GM12875 (cell line): ENCODE measurements around the gene FNDC3B.

Experiments
- H3K4me3 ChIP-seq: one replicate; pipeline ENCODE4 v1.5.1; 2011; ENCODE audit warnings: low read depth, low read length, control low read depth
- TF ChIP-seq, protein P1 (sequence below): IDR thresholded peaks from 2 replicates; pipeline ENCODE4 v1.5.1; 2011; ENCODE audit warnings: low read depth, mild to moderate bottlenecking, control low read depth, inconsistent platforms, low read length, moderate library complexity, borderline replicate concordance; ENCODE audit not compliant: insufficient read depth

Gene FNDC3B

GRCh38 chr3:172375206-172375850 is 335.9 kb downstream of the FNDC3B start:
- no peak overlapping the region for H3K4me3 ChIP-seq

GRCh38 chr3:172376402-172376801 is 337.0 kb downstream of the FNDC3B start:
- no peak overlapping the region for H3K4me3 ChIP-seq
- TF ChIP-seq, protein P1, sequence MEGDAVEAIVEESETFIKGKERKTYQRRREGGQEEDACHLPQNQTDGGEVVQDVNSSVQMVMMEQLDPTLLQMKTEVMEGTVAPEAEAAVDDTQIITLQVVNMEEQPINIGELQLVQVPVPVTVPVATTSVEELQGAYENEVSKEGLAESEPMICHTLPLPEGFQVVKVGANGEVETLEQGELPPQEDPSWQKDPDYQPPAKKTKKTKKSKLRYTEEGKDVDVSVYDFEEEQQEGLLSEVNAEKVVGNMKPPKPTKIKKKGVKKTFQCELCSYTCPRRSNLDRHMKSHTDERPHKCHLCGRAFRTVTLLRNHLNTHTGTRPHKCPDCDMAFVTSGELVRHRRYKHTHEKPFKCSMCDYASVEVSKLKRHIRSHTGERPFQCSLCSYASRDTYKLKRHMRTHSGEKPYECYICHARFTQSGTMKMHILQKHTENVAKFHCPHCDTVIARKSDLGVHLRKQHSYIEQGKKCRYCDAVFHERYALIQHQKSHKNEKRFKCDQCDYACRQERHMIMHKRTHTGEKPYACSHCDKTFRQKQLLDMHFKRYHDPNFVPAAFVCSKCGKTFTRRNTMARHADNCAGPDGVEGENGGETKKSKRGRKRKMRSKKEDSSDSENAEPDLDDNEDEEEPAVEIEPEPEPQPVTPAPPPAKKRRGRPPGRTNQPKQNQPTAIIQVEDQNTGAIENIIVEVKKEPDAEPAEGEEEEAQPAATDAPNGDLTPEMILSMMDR, result no peak

More at GRCh38 chr3:172375206-172375850, 335.9 kb downstream of the FNDC3B start:
- TF ChIP-seq, protein P1, result no peak

- TF ChIP-seq, protein P1, result no peak
- H3K4me3 ChIP-seq, result no peak overlapping the region
These were observed 337.5 kb downstream of the FNDC3B start for GRCh38 chr3:172376881-172377280.

DNA sequence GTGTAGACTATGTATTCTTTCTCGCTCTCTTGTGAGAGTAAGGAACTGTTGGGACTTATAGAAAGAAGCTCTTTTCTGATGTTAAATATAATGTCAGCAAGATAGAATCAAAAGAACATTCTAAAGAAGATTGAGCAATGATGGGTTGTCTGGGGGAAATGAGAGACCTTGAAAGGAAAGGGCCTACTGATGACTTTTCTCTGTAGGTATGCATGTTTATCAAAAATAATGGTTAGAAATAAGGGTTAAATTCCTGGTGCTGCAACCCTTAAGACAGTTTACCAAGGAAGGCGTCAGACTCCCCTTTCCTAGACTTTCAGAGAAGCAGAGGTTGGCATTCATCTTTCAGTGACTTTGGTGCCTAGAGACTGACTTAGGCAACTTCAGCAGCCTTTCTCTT is 339.1 kb downstream of the FNDC3B start:
- TF ChIP-seq, protein P1, result no peak
- no peak overlapping the region for H3K4me3 ChIP-seq

GRCh38 chr3:172379372-172379771 is 340.0 kb downstream of the FNDC3B start:
- no peak overlapping the region for H3K4me3 ChIP-seq
- TF ChIP-seq, protein P1, result no peak

DNA sequence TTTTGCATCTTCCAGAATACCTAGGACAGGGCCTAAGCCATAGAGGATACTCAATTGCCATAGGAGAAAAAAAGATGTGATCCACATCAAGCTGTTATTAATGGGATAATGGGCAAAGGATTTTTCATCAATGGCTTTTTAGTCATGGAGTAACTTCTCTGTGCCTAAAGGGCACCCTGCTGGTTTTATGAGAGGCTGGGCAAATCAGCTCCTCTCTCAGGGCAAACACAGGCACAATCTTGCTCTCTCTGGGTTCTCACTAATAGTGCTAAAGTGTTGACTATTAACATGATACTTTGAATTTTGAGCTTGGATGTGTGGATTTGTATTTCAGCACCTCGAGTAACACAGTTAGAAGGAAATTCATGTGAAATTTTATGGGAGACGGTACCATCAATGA is 341.3 kb downstream of the FNDC3B start:
- H3K4me3 ChIP-seq, result no peak overlapping the region
- TF ChIP-seq, protein P1, result no peak

GRCh38 chr3:172383306-172383796 is 344.0 kb downstream of the FNDC3B start:
- TF ChIP-seq, protein P1, result no peak

More at GRCh38 chr3:172383306-172383796, 344.0 kb downstream of the FNDC3B start:
- no peak overlapping the region for H3K4me3 ChIP-seq
